Measurements from ENCODE around the gene SRPRB.

SRPRB gene

DNA sequence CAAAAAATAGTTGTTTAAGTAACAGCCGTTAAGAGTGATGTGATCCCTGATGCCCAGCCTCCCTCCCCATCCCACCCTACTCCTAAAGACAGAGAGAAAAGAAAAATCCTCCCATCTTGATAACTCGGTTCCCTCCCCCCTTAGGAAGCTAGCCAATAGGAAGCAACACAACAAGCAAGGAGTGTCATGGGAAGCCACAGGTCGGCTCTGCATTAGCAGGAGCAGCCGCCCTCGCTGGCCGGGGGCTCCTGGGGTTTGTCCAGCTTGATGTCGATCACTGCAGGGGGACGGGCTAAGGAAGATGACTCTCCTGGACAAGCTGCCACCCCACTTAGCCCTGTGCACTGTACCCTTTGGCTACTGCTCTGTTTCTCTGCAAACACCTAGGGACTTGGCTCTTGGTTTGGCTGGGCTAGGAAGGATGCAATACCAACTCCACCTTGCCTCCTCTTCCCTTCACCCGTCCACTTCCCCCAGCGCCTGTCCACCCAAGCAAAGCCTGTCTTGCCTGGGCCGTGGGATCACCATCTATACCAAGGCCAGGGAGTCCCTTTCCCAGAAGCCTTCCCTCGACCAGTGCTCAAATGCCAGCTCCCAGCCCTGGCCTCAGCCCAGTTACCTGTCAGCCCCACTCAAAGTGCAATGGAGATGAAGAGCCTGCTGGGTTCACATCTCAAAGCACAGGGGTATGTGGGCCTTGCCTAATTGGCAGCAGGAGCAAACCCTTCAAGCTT is 23.1 kb downstream of the SRPRB start:
- DNase-seq: no peak

DNA sequence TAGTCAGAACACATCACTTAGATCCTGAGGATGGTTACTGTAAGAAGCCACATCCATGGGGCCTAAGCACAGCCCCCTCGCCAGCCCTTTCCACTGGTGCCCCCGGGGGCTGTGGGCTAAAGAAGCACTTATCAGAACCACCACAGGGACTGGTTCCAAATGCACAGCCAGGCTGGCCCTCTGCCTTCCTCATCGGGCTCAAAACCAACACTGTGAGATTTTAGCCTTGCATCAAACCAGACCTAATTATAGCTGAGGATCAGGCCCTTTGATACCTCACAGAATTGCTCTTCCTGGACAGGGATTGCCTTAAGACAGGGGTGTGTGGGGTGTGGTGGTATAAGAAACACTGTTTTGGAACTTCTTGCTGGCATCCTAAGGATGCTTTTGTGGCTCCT is 23.7 kb downstream of the SRPRB start:
- DNase-seq: no peak

DNA sequence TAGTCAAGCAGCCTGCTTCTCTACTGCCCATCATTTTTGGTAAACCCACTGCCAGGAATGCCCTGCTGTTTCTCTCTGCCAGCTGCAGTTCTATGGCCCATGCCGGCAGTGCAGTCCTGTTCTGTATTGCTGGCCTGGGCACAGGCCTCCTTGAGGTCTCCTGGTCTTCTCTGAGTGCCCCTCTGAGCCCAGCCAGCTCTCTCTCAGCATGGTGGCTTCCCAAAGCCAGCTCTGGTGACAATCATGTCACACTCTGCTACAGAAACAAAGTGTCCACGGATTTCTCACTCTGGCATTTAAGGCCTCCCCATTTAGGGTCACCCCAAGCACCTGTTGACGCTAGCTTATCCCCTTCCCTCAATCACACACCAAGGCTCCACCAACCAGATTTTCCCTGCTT is 24.5 kb downstream of the SRPRB start:
- no peak for DNase-seq

DNA sequence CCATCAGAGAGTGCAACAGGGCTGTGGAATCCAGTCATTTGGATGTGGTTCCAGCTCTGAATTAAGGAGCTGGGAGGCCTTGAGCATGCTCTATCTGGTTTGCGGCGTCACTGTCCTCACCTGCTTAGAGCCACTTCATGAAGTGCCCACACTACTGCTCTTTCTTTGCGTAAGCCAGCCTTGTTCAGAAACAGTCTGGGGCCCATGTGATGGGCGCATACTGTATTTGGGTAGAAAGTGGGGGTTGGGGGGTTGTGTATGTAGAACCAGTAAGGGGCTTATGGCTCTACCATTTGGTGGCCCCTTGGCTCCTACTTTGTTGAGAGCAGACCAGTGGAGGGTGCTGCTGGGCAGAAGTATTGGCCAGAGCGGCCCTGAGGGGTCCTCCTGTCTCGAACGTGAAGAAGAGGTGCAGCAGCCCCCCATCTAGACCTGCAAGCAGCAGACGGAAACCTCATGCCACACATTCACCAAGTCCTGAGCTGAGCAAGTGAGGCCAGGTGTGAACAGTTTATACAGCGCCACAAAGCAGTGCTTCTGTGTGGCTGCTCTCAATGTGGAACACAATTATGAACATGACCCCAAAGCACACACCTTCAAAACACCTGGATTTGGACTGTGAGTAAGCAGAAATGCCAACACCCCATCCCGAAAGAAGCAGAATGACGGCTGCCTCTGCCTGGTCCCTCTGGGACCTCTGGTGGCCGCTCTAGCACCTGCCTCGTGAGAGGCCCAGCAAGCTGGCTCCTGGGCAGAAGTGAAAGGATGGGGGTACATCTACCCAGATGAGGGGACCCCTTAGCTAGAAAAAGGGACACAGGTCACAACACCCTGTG is 26.6 kb downstream of the SRPRB start:
- DNase-seq: no peak

DNA sequence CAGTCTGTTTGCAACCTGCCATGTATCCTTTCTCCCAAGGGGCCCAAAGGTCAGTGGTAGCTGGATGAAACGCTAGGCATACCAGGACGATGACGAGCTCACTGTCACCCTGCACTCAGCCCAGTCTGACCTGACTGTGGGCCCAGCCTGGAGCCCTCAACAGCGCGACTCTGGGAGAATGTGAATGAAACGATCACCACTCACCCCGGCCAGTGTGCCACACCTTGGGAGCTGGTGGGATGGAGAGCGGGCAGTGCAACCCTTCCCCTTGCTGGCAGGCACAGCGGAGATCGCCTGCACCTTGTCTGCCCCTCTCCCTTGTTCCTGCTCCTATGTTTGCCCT is 27.2 kb downstream of the SRPRB start:
- DNase-seq: no peak

DNA sequence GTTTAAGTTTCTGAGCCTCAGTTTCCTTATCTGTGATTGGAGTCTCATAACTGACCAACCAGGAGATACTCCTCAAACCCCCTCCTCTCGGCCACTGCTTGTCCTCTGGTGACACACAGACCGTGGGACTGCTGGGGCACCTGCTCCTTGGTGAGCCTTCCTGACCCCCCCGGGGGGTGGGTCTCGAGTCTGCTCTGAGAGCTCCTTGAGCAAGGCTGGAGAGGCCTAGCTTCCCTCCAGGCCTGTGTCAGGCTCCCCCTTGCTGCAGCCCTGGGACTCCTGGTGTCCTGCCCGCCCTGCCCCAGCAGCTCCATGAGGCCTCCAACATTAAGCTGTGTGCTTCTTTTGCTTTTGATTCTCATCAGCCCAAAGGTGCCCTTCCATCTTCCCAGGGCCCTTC is 27.7 kb downstream of the SRPRB start:
- no peak for DNase-seq

DNA sequence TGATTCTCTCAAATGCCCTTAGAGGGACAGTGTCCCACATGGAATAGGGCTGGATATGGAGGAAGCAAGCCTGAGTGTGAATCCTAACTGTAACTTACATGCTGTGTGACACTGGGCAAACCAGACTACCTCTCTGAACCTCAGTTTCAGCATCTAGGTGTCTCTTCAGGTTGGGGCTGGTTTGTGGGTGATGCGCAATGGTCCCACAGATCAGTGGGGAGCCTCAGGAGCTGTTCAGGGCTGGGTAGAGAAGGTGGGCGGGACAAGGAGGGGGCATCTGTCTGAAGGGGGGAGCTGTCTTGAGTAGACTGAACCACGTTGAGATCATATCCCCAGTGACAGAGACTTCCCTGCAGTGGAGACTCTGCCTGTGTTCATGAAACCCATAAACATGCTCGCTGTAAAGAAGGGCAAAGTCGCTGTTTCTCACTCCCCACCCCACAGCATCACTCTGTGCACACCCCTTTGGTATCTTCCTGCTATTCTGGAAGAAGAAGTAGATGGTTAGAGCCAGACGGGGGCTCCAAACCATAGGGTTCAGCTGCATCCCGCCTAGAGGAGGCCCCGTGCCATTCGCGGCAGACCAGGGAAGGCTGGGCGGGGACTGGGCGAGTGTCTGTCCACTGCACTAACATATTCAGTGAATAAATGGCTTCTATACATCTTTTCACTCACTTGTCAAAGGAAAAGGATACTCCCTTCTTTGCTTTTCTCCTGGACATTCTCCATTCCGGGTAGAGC is 28.4 kb downstream of the SRPRB start:
- no peak for DNase-seq

DNA sequence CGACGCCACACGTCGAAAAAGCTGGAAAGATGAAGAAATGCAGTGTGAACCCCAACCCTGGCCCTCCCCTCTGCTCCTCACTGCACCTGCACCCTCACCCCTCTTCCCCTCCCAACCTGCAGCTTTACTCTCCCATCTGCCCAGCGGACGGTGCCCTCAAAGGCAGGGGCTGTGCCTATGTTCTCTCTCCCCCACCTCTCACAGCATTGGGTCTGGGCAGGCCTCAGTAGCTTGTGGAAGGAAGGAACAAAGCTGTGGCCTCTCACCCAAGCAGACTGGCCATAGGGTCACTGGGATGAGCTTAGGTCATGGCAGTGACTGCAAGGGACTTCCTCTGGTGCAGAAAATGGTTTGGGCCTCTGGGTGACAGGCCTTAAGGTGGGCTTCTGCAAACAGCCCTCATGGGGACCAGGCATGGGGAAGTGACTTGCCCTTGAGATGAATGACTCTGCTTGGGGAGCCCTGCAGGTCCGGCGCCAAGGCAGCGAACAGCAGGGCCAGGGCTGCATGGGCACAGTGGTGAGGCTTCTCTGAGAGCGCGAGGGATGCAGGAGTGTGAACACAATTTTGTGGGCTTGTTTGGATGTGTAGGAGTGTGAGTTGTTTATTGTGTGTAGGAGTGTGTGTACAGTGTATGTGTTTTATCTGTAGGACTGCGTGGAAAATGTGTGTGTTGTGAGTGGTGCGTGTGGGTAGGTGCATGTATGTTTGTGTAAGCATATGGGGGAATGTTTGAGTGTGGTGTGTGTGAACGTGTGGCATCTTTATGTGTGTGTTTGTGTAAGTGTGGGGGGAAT is 29.2 kb downstream of the SRPRB start:
- no peak for DNase-seq

DNA sequence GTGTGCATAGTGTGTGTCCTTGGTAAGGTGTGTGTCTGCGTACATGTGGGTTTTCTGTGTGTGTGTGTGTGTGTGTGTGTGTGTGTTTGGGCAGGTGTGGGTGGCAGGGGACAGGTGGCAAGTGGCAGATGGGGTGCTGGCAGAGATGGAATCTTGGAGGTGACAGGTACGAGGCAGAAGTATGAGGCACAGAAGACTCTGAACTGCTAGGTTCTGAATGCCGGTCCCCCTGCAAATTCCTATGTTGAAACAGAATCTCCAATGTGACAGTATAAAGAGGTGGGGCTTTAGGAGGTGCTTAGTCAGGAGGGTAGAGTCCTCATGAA is 29.8 kb downstream of the SRPRB start:
- no peak for DNase-seq

DNA sequence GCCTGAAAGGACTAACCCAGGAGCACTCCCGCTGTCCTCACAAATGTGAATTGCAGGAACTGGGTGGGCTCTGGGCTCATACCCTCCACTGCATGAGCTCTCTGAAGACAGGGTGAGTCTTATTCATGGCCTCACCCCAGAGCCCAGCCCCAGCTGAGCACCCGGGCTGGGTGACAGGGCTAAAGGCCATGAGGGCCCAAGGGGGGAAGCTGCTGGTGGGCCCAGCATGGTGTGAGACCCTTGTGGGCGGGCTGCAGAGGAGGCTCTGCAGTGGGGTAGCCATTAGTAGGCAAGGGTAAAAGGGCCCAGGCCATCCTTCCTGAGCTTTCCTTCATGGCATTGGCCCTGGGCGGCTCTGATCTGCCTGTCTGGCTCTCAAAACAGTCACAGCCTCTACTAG is 30.3 kb downstream of the SRPRB start:
- no peak for DNase-seq

DNA sequence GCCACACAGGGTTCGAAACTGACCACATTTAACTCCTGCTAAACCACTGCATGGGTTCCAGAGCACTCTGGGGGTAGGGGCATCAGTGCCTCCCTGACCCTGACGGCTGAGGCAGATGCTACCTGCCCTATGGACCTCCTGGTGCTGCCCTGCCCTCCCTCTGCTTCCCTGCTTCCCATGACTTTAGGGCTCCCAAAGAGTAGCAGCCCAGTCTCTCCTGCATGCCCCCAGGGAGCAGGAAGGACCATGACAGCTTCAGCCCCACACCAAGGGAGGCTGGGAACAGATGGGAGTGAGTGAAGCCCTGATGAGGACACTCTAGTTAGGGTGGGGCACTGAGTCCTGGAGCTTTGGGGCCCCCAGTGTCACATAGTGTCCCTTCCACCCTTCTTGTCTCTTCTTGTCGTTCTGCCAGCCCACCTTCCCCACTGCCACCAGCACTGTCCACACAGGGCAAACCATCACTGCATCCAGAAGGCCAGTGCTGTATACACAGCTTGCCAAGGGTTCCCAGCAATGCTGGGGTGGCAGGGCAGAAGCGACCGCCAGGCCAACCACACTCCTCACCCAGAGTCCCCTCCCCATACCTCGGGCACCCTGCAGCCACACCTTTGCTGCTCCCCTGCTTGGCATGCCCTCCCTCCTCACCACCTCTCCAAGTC is 31.0 kb downstream of the SRPRB start:
- DNase-seq: no peak

DNA sequence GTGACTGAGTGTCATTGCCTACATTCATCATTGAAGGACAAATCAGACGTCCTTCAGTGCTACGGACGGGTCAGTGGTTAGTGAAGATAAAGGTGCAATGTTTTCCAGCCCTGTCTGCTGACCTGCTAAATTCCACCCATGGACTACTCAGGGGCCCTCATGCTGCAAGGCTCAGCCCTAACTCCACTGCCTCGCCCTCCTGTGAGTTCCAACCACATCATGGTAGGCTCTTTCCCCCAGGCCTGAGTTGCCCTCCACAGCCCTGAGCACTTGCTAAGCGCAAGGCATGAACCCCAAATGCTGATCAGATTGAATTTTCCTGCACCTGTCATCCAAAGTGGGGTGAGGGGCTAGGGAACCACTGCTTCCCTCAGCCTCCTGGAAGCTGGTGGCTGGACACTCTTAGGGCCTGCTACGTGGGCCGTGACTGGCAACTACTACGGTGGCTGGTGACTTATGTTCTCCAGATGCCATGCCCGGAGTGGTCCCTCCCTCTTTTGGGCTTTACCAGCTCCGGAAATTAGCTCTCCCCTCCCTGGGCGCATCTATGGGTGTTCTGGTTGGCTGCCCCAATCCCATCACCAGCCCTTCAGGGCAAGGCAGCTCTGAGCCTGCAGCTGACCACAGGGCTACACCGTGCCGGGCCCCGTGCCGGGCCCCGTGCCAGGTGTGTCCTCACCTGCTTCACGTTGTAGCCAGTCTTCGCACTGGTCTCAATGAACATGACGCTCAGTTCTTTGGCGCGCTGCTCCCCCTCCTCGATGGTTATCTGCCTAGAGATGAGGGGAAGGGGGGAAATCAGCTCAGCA is 32.1 kb downstream of the SRPRB start:
- DNase-seq: no peak

DNA sequence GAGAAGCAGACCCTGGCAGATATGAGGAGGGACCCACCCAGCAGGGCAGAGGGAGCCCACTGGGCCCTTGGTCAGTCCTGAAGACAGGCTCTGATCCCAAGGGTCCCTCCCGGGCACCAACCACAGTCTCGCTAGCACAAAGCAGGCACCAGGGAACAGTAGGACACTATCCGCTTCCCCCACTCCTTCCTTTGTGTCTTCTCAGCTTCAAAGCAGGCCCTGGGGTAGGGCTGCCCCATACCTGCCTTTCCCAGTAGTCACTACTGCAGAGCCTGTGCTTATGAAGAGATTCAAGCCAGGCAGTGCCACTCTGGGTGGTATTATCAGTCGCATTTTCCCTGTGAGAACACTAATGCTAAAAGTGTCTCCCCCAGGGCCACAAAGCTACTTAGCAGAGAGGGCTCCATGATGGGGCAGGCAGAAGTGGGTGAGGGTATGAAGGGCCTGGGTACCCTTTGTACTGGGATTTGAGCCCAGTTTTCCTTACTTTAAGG is 32.7 kb downstream of the SRPRB start:
- no peak for DNase-seq

DNA sequence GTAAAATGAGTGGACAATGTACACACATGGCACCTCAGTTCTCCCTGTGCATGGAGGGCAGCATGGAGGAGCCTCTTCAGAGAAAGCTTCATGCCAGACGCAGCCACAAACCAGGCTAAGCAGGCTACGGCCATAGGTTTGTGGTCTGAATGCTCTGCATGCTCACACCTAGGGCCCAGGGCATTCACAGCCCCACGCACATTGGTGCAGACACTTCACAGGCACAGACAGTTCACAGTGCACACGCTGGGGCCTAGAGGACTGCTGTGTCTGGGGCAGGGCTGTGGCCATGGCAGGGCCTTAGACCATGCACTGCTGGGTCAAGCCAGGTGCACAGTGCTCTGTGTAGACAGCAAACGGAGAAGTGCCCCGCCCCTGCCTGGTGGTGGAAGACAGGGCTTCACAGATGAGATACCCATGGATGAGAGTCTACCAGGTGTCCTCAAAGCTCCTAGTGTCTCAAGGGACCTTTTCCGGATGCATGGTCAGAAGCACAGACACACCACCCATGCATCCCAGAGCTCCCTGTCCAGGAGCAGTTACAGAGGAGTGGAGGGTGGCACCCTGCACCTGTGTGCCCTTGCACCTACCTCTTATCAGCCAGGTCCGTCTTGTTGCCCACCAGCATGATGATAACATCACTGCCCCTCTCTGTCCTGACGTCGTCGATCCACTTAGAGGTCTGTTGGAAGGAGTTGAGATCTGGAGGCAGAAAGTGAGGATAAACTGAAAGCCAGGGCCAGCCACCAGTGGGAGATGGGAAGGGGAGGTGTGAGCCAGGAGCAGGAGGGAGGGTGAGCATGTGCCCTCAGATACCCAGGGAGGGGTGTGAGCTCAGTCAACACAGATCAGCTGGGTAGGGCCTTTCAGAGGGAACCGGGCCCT is 33.5 kb downstream of the SRPRB start:
- no peak for DNase-seq

DNA sequence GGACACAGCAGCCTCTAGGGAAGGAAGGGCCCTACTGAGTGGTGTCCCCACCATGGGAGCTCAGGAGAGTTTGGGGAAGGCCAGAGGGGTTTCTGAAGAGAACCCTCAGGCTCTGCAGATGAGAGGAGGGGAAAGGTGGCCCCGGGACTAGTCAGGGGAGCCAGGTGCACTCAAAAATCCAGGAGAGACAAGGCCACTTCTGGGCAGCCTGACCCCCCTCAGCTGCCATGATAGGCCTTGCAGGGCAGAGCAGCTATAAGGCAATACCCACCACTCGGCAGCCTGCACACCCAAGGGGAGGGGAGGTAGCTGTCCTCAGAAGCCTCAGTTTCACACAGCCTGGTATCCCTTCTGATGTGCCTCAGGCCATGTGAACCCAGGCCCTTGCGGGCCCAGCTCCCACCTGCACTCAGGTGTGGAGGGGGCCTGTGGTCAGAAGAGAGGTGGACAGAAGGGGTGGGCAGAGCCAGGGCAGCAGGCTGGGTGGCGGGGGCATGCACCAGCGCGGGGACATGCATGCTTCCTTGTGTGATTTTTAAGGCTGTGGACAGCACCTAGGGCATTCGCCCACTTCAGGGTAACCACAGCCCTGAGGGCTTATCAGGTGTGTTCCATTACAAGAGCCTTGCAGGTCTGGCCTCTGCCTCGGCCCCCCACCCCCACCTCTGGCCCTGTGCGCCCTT is 34.6 kb downstream of the SRPRB start:
- no peak for DNase-seq

DNA sequence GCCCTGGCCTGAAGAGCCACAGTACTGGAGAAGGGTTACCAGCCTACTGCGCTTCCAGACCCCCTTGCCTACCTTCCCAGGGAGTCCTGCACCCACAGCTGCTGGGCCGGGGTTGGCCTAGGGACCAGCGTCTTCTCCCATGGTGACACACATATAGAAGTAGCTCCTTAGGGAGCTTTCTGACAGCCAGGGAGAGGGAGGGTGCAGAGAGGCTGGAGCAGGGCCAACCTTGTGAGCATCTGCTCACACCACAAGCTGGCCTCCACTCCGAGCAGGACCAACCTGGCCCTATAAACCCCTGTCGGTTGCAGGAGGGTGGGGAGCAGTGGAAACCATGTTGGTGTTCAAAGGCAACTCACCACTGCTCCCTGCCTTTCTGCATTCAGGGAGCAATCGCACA is 35.2 kb downstream of the SRPRB start:
- DNase-seq: no peak

DNA sequence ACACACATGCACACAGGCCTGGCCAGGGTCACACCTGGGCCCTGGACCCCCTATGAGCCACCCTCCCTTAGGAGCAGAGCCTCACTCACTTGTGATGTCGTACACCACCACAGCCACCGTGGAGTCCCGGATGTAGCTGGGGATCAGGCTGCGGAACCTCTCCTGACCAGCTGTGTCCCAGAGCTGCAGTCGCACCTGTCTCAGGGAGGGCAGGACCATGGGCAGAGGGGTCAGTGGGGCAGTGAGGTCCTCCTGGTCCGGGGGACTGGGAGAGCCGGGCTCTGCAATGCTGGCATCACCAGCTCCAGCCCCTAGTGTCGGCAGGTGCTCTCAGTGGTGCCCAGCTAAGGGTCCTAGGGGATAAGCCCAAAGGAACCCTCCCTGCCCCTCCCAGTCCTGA is 35.6 kb downstream of the SRPRB start:
- no peak for DNase-seq

DNA sequence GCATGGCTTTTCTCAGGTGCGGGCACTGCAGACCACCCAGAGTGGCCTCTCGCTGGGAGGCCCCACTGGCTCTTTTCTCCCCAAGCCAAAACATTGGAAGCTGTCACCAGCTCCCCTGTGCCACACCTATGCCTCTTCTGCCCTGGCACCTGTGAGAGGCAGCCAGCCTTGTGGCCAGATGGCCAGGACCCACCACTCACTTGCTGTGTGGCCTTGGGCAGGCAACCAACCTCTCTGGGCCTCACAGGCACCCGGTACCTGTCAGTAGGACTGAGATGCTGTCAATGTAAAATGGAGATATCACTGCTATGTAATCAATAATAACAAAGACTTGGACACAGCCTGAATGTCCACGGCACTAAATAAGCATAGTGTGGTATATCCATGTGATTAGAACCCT is 36.5 kb downstream of the SRPRB start:
- DNase-seq: no peak

DNA sequence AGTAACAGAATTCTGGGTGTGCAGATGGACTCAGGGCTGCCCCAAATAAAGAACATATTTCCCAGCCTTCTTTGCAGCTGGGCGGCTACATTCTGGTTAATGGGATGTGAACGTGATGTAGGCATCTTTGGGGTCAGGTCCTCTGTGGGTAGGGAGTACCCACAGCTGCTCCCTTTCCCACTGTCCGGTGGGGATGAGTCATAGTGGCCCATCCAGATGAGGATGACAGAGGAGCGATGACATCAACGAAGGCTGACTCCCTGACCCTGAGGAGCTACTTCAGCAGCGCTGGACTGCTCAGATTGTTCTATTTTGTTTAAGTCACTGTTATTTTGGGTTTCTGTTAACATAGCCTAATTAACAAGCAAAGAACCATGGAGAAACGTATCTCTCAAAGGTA is 38.0 kb downstream of the SRPRB start:
- no peak for DNase-seq

DNA sequence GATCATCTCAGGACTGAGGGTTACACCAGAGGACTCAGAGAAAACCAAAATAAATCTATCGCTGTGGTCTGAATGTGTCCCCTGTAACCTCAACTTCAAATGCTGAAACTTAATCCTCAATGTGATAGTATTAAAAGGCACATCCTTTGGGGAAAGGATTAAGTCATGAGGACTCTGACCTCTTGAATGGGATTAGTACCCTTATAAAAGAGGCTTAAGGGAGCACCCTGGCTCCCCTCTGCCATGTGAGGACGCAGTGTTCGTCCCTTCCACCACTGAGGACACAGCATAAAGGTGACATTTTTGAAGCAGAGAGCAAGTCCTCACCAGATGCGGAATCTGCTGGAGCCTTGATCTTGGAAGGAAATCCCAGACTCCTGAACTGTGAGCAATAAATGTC is 39.5 kb downstream of the SRPRB start:
- no peak for DNase-seq
